Measurements from ENCODE around the gene GYS1. TPM values are rescaled to one million over a fixed set of nuclear protein-coding genes. Genes with fewer than 3 reads are reported as not detected.
"Not testable (repeated sequence)": the region's sequence is repeated elsewhere in the genome, so short reads cannot be mapped to it uniquely, and the experiment has no call there.

GYS1 gene
- total RNA-seq, 1 experiment from 2014 or later, result 38.6 TPM

- TF ChIP-seq EZH2 (IDR thresholded peaks at IDR 0.05; ENCODE audit: low read length, unreplicated experiment) (no peak), CTCF (conservative IDR thresholded peaks at IDR 0.05; ENCODE audit: low read depth, low read length) (peak; percentile 30; the same call in 1 of the 2 replicates), EZH2phosphoT487 (IDR thresholded peaks at IDR 0.05; ENCODE audit: borderline replicate concordance, low read length) (no peak)
- no peaks in the 10 kb centered on the region for H3K79me2 ChIP-seq (ENCODE audit: low read length)
- BruUV-seq (replicated peaks), result no TSS peak
- ATAC-seq (peak; percentile 49), DNase-seq (peak; percentile 55)
- no peak overlapping the region for H3K27ac ChIP-seq (ENCODE audit: low read length)
- H3K4me2 ChIP-seq (ENCODE audit: low read length), result peak overlapping the region; percentile 77
- no peaks in the 10 kb centered on the region for H3K9me3 ChIP-seq (ENCODE audit: low read length)
- ChIA-PET CTCF (no interaction called here), POLR2A (ENCODE audit: unreplicated experiment) (interaction anchor here (0.5 kb wide), 1 partner anchor 10 kb away, joined by 3 read pairs; no protein-coding TSS in a partner anchor)
- peak overlapping the region; percentile 60 for H3K4me3 ChIP-seq (ENCODE audit: low read length)
- H2AFZ ChIP-seq (ENCODE audit: low read length), result peak overlapping the region; percentile 30; the same call in 1 of the 2 replicates
- no peaks in the 10 kb centered on the region for H3K36me3 ChIP-seq (ENCODE audit: low read depth, low read length)
- peaks cover 10% of the 10 kb centered on the region; the same call in 1 of the 2 replicates for H3K4me1 ChIP-seq (ENCODE audit: insufficient read depth, low read length)
- H3K27me3 ChIP-seq (ENCODE audit: low read length), result no peaks in the 10 kb centered on the region
- no peaks in the 10 kb centered on the region for H4K20me1 ChIP-seq (ENCODE audit: low read length)
- no peaks in the 10 kb centered on the region for H3K9me2 ChIP-seq (replicated peaks; ENCODE audit: low read length)
- intact Hi-C loops (cut with micrococcal nuclease), result no loop called here
- H3K9ac ChIP-seq (ENCODE audit: low read length), result no peak overlapping the region
- H3F3A ChIP-seq (ENCODE audit: low read length, unreplicated experiment), result no peaks in the 10 kb centered on the region
Observed at GRCh38 chr19:49019242-49019932, 26.3 kb upstream of the GYS1 start.

GRCh38 chr19:49018388-49019241 is 25.5 kb upstream of the GYS1 start:
- ATAC-seq (peak; percentile 29; the same call in 1 of the 2 replicates), DNase-seq (peak; percentile 8)
- H3K4me3 ChIP-seq (ENCODE audit: low read length), result peak overlapping the region; percentile 60
- H3K27ac ChIP-seq (ENCODE audit: low read length); H3K27me3 ChIP-seq (ENCODE audit: low read length); H3K79me2 ChIP-seq (ENCODE audit: low read length); H4K20me1 ChIP-seq (ENCODE audit: low read length); intact Hi-C loops (cut with micrococcal nuclease); H3K36me3 ChIP-seq (ENCODE audit: low read depth, low read length); H3K9me2 ChIP-seq (replicated peaks; ENCODE audit: low read length); H3K9me3 ChIP-seq (ENCODE audit: low read length); H3F3A ChIP-seq (ENCODE audit: low read length, unreplicated experiment): not testable (repeated sequence)
- POLR2A ChIA-PET (ENCODE audit: unreplicated experiment), result interaction anchor here (0.5 to 0.6 kb wide), 3 partner anchors 10 to 106 kb away, joined by 3 read pairs; no protein-coding TSS in a partner anchor
- CTCF ChIA-PET, result interaction anchor here (1.1 kb wide), 1 partner anchor 79 kb away, joined by 4 read pairs; no protein-coding TSS in a partner anchor
- H3K9ac ChIP-seq (ENCODE audit: low read length), result peak overlapping the region; percentile 35
- H2AFZ ChIP-seq (ENCODE audit: low read length), result peak overlapping the region; percentile 46; the same call in 1 of the 2 replicates
- H3K4me1 ChIP-seq (ENCODE audit: insufficient read depth, low read length), result peaks cover 10% of the 10 kb centered on the region; the same call in 1 of the 2 replicates
- H3K4me2 ChIP-seq (ENCODE audit: low read length), result peak overlapping the region; percentile 77
- BruUV-seq (replicated peaks), result TSS peak; percentile 42

GRCh38 chr19:49017666-49018351 is 24.7 kb upstream of the GYS1 start:
- H3K9me3 ChIP-seq (ENCODE audit: low read length), result no peaks in the 10 kb centered on the region
- ATAC-seq (peak; percentile 74), DNase-seq (peak; percentile 59)
- BruUV-seq (replicated peaks), result no TSS peak
- peak overlapping the region; percentile 77 for H3K4me2 ChIP-seq (ENCODE audit: low read length)
- no peaks in the 10 kb centered on the region for H3K27me3 ChIP-seq (ENCODE audit: low read length)
- H3K4me3 ChIP-seq (ENCODE audit: low read length), result peak overlapping the region; percentile 60
- no peak overlapping the region for H3K27ac ChIP-seq (ENCODE audit: low read length)
- intact Hi-C loops (cut with micrococcal nuclease), result no loop called here
- peak overlapping the region; percentile 46 for H2AFZ ChIP-seq (ENCODE audit: low read length)
- no peaks in the 10 kb centered on the region for H3K36me3 ChIP-seq (ENCODE audit: low read depth, low read length)
- no peaks in the 10 kb centered on the region for H3K9me2 ChIP-seq (replicated peaks; ENCODE audit: low read length)
- ChIA-PET POLR2A (ENCODE audit: unreplicated experiment) (interaction anchor here (0.5 to 0.6 kb wide), 3 partner anchors 25 to 107 kb away, joined by 3 to 7 read pairs (median 3); no protein-coding TSS in a partner anchor), CTCF (interaction anchor here (0.5 to 1.1 kb wide), 4 partner anchors 24 to 146 kb away, joined by 3 to 9 read pairs (median 4); partner anchors contain the start of genes GYS1 and RUVBL2)
- H4K20me1 ChIP-seq (ENCODE audit: low read length), result no peaks in the 10 kb centered on the region
- peak overlapping the region; percentile 35 for H3K9ac ChIP-seq (ENCODE audit: low read length)
- no peak for TF ChIP-seq EZH2 (IDR thresholded peaks at IDR 0.05; ENCODE audit: low read length, unreplicated experiment)
- 0 out of 2 replicates have a peak, but pooled peaks have one; percentile 27 for TF ChIP-seq CTCF (conservative IDR thresholded peaks at IDR 0.05; ENCODE audit: low read depth, low read length)
- no peak for TF ChIP-seq EZH2phosphoT487 (IDR thresholded peaks at IDR 0.05; ENCODE audit: borderline replicate concordance, low read length)
- H3F3A ChIP-seq (ENCODE audit: low read length, unreplicated experiment), result no peaks in the 10 kb centered on the region
- peaks cover 10% of the 10 kb centered on the region; the same call in 1 of the 2 replicates for H3K4me1 ChIP-seq (ENCODE audit: insufficient read depth, low read length)
- no peaks in the 10 kb centered on the region for H3K79me2 ChIP-seq (ENCODE audit: low read length)

Data from PC-3 (cell line).